Myocyte (in vitro differentiated cells): ENCODE results near the gene OSBPL1A. TPM values are rescaled to one million over a fixed set of nuclear protein-coding genes. Genes with fewer than 3 reads are reported as not detected.

Experiments
- DNase-seq: peaks from one replicate; pipeline ENCODE4 v3.0.0-alpha.2; 2012; ENCODE audit warnings: low read depth
- microRNA-seq: library from miRNA; unstranded; fragments of <30 nt; microRNA quantifications from one replicate; pipeline ENCODE4, GENCODE V29; 2016
- total RNA-seq: library from RNA; depleted of rRNA; stranded (reverse); fragments of >200 nt; gene quantifications from 2 replicates; pipeline ENCODE4 v1.2.3, GENCODE V29; 2014

OSBPL1A gene
- total RNA-seq, 1 donor from 2014 or later: 19.5 TPM

DNA sequence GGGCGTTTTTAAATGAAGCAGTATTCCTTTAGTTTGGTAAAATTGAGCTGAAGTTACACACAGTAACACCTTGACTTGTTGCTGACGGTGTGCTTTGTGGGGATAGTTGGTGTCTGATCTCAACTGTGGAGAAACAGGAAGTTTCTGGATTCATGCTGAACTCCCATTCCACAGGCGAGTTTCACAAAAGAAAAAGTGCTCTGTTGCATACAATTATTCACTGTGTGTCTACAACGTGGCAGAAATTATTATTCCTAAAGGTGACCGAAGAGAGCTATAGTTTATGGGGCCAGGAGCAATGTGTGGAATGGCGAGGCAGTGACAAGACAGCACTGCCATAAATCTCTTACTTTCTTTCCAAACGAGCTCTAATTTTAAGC is 259.2 kb downstream of the OSBPL1A start:
- DNase-seq: no peak

DNA sequence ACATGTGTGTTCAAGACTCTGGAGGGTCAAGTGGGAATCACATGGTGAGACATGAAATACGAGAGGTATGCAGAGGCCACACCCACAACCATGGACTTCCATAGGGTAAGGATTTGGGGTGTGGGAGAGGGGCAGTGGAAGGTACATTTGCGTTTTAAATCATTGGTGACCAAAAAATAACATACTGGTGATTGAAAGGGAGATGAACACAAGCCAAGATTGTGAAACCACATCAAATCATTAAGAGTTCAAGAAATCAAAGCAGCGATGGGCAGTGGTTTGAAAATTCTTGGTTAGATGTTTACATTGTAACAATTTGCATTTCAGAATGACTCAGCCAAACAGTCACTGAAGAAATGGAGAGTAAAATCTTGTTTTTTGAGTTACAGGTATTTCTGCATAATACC is 260.7 kb downstream of the OSBPL1A start:
- DNase-seq: no peak

DNA sequence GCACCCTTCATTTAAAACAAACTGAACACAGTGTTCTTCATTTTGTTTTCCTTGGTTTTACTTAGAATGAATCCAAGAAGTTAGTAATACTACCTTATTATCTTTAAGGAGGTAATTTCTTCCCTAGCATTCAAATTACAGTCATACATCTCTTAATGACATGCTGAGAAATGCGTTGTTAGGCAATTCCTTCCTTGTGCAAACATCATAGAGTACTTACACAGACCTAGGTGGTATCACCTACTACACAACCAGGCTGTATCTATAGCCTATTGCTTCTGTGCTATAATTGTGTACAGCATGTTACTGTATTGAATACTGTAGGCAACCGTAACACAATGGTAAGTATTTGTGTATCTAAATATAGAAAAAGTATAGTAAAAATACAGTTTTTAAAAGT is 267.1 kb downstream of the OSBPL1A start:
- DNase-seq: no peak

DNA sequence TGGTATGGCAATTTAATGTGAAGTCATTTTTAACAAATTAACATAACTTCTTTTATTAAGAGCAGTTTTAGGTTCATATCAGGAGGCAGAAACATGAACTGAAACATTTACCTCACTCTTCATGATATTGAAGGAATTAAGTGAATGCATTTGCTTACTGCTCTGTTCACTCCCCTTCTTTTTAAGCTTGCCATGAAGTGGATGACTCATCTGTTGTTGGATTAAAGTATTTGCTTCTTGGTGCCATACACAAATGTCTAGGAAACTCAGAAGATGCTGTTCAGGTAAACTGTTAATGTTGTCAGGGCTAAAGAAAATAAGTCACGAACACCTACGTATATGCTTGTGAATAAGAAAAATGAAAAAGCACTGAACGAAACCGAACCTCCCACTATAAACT is 268.9 kb downstream of the OSBPL1A start:
- DNase-seq: no peak

DNA sequence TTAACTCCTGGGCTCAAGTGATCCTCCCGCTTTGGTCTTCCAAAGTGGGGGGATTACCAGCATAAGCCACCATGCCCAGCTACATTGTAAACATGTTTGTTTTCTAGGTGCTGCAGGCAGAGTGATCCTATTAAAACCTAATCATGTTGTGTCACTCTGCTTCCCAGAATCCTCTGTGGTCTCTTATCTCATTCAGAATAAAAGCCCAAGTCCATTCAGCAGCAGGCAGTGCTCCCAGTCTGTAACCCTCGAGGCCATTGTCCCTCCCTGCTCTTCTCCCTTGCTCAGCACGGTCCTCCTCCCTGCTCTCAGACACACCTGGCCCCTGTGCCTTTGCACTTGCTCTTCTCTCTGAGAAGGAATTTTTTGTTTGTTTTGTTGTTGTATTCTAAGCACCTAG is 269.9 kb downstream of the OSBPL1A start:
- no peak for DNase-seq

DNA sequence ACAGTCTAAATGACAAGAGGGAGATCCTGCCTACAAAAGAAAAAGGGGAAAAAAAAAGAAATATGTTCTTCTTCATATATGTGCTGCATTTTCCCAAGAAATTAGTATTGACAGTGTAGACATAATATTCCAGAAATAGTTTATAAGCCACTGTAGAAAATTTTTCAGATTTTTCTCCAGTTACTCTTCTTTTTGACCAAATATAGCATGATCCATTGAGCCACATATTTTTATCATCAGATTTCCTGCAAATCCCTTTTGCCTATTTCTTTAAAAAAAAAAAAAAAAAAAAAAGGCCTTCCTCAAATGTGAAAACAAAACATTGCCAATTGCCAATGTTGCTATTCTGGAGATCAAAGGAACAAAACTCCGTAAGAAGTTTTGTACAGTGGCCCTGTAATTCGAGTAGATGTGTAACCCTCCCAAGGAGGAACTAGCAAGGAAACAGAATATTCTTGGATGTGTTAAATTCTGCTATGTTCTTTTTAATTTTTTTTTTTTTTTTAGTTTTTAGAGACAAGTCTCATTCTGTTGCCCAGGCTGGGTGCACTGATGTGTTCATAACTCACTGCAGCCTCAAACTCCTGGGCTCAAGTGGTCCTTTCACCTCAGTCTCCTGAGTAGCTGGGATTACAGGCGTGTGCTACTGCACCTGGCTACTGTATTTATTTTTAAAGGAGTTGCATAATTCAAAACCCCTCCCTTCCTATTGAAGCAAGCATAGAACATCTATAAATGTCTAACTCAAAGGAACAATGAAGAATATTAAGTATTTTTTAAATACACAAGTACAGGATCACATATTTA is 271.3 kb downstream of the OSBPL1A start:
- no peak for DNase-seq

DNA sequence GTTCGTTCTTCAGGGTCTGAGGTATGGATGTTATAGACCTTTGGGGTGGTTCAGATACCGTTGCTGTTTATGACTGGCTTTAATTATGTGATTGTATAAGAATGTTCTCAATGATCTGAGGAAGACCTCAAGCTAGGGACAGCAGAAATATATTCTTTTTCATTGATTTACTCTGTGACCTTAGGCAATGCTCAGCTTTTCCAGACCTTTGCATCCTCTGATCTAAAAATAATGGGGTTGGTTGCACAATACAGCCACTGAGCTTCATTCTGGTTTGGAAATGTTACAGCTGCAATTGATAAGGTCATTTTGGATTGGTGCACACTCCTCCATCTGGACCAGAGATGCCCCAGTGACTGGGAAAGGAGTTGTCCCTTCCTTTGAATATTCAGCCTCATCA is 276.0 kb downstream of the OSBPL1A start:
- DNase-seq: no peak

DNA sequence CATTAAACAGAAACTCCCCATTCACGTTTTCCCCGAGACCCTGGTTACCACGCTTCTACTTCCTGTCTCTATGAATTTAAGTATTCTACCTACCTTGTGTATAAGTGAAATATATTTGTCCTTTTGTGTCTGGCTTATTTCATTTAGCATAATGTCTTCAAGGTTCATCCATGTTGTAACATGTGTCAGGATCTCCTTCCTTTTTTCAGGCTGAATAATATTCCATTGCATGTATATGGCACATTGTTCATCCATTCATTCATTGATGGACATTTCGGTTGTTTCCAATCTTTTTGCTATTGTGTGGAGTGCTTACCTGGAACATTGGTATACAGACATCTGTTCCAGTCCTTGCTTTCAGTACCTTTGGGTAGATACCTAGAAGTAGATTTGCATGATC is 276.9 kb downstream of the OSBPL1A start:
- DNase-seq: no peak

DNA sequence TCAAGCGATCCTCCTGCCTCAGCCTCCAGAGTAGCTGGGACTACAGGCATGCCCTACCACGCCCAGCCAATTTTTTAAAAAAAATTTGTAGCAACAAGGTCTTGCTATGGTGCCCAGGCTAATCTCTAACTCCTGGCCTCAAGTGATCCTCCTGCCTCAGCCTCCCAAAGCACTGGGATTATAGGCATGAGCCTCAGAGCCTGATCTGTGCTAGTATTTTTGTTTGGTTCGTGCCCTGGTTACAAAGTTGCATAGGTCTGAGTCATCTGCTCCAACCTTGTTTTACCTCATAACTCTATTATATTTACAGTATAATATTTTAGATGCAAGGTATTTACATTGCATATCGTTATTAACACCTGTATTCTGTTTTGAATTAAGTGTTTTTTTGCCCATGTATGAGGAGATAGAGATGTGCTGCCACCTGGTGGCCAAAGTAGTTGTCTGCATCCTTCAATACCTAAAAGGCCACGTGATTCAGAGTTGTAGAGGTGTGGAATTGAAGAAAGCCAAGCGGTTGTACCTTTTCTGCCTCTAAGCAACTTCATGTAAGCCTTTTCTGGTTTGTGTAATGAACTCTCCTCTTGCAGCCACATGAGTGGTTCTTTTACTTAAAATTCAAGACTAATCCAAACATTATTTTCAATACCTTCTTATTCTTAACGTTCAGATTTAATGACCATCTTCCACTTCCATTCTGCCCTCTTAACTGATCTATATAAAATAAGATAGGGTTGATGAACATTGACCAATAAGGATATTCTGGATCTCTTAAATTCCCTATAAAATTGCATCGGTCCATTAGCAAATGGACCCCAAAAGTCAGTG is 278.7 kb downstream of the OSBPL1A start:
- peak; percentile 81 for DNase-seq

DNA sequence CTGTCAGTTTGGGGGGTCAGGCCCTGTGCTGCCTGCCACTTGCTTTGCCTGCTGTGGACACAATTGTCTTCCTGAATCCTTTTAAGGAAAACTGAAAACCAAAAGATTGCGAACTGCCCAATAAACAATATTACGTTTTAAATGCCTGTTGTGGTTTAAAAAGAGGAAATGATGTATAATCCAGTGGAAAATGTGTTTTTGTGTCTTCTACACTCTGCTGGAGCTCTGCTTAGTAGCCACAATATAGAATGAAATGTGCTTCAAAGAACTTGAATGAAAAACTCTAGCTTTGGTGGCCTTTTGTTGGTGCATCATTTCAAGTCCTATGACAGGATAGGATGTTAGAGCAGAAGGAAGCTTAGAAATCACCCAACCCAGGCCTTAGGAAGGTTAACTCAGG is 282.0 kb downstream of the OSBPL1A start:
- DNase-seq: no peak

DNA sequence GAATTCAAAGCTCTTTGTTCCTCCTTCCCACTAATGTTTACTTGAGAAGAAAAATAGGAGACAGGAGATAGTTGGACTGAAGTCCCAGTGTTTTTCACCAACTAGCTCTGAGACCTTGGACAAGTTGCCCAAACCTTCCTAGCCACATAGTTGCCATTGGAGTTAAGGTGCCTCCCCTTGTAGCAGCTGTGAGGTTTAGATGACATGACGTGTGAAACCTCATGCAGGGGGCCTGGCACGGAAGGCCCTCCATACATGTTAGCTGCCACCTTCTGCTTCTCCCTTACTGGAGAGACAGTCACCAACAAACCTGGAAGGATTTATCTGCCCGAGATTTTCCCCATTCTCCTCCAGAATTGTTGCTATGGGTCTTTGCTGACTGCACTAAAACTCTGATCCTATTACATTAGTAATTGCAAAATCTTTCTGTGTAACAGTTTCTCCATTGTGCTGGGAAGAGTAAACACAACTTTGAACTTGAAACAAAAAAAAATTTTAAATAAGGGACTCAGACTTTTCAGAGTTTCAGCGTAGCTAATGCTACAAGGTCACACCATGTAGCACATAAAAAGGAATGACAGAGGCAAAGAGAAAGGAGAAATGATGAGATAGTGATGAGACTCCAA is 282.6 kb downstream of the OSBPL1A start:
- peak; percentile 47 for DNase-seq

DNA sequence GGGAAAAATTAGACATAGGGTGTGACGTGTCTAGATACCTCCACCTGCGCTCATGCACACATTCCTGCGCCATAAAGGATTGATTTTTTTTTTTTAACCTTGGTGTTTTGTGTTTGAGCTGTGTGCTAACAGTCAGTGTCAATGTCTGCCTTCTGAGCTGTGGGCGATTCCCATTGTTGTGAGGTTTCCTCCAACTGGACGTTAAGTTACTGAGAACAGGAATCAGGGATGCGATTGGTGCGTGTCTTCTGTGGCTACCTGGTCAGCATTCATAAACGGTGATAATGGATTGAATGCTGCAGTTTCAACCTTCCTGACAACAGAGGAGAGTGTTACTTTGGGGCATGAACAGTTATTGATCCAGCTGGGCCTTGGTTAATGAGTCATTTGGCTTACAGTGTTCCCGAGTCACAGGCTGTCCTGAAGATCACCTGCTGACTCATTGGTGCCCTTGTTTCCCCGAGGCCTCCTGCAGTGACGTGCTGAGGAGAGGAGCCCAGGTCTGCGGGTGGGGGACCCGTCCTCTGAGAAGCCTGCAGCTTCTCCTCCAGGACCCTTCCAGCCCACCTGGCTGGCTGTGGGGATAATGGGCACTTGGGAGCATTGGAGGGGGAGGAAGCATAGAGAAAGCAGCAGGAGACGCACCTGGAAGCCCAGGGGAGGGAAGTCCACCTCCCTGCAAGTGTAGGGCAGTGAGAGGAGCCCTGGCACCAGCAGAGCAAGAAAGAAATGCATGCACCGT is 284.6 kb downstream of the OSBPL1A start:
- no peak for DNase-seq

DNA sequence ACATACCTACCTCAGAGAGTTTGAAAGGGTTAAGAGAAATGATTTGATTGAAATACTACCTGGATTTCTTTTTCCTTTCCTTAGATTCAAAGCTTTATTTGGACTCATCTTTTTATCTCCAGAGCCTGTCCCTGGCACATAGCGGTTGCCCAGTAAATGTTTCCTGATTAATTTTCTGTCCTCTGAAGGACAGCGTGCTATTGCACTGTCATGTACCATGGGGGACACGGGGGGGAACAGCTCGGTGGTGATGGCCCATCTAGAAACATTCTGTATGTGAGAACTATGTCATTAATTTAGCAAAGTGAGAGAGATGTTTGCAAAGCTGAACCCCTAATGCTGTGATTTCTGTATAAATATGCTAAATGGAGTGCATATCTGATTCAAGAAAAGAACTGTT is 285.2 kb downstream of the OSBPL1A start:
- DNase-seq: no peak

Small RNA genes within 50 kb of the gene (microRNA-seq; reads per million reads assigned to microRNA genes)
- gene MIR320C2: 0.65 reads per million

Other genes with a start within 250 kb of the OSBPL1A start
- 43.0 and 44.4 TPM in 2 replicates for gene IMPACT, start 28.8 kb upstream of the OSBPL1A start, total RNA-seq
- gene HRH4, start 62.8 kb upstream of the OSBPL1A start, total RNA-seq: 0.13 and 0.21 TPM in 2 replicates